Suppressor macrophage (primary cell): Measurements from ENCODE around the gene KRTAP7-1.

Experiments used
- DNase-seq, 4 experiments: peaks; one replicate each; pipeline ENCODE4 v3.0.0-alpha.2; 2020 to 2022
- total RNA-seq, 17 experiments: gene quantifications; one replicate each; lab custom pipeline; 2026; ENCODE audit warnings: mixed read lengths in 6 of 17, inconsistent platforms in 3 of 17; lab: John Stamatoyannopoulos, UW

KRTAP7-1 gene, protein sequence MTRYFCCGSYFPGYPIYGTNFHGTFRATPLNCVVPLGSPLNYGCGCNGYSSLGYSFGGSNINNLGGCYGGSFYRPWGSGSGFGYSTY
- 0 to 0.22 (median 0) reads per million in 17 experiments for total RNA-seq

DNA sequence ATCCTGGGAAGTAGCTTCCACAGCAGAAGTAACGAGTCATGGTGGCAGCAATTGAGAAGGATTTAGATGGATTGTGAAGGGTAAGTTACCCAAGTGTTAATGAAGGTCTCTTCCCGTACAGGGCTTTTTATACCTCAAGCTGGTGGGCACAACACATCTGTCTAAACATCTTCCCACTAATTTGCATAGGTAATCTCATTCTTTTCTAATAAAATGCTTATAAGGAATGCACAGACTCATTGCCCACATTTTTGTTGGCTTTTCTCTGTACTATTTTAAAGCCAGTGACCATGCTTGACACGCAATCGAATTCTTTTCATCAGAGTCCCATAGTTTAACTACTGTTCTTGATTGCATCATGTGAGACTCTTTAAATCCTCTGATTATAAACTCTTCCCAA lies at the start of gene KRTAP7-1:
KRTAP7-1 (minus strand) TSS at position 101 of the 400 bp plus-strand sequence; CDS start at position 40, 61 bp downstream.
- no peak for DNase-seq

DNA sequence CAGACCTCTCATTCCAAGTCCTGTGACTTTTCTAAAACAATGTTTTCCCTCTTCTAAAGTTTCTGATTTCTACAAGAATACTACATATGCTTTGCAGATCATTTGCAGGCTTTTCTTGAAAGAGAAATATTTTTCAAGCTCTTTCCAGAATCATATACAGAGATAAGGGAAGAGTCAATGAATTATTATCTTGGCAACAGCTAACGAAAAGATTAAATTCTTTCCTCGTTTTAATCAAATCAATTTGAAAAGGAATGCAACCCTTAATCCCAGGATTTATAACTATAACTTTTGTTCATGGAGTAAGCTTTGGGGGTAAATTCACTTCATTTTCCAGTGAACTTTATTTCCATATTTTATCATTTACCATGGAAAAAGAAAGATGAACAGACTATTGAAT lies 45.0 kb upstream of the KRTAP7-1 start:
- no peak for DNase-seq

DNA sequence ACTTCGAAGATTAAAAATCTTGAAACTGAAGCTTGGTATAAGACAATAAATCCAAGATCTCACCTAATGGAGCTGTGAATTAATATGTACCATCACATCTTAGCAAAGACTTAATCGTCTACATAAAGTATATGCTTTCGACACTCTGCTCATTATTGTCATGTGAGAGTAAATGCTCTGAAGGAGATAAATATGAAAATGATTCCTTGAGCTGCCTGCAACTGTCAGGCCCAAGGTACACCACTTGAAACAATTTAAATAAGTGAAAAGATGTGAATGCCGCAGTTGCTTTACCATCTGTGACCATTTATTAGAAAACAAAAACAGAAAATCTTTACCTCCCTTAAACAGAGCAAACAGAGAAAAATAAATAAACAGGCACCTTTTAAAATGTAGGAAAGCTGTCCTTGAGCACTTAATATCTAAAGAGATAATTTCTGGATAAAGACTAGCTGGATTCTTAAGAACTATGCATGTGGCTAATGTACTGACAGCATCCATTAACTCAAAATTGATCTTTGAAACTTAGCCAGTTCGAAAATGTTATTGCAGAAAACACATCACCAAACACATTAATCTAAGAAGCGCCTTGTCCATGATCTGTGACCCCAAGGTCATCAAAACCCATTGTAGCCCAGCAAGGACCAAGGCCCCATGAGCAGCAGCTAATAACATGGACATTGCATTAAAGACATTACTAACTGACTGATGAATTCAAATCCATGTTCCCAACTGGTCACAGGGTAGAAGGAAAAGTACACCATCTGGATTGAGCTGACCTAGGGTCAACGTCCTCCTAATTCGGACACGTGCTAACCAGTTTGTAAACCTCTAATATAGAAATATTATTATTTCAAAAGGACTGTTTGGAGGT lies 18.3 kb upstream of the KRTAP7-1 start:
- DNase-seq: no peak

DNA sequence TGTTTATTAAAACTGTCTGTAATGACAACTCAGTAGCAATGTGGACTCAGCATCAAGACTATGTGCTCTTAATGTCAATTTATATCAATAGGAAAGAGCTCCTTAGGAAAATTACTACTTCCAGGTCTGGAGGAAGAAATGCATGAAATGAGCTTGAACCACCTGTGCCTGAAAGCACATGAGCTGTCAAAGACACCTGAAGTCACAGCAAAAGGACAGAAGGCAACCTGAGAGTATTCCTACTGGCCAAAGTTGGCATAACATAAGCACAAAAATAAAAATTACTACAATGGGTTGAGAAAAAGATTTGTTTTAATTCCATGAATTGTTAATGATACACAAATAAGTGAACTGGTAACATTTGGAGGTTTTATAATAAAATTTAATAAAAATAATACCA lies 13.4 kb upstream of the KRTAP7-1 start:
- no peak for DNase-seq

DNA sequence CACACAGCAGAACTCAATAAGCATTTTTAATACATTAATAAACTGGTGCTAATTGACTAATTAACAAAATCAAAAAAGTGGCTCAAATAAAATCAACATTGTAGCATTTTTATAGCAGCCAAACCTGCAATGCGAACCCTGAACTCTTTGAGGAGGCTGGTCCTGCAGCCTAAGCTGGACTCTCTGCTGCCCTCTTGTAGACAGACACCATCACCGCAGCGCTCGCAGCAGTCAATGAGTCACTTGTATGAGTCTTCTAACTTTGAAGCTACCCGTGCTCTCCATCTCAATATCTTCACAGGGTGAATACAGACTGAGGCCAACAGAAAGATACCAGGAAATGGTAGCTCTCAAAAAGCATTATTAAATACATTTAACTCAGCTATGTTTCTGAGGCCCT lies 9.7 kb upstream of the KRTAP7-1 start:
- DNase-seq: peak in 3 of 4 experiments; percentile 14 to 28 (median 16)

DNA sequence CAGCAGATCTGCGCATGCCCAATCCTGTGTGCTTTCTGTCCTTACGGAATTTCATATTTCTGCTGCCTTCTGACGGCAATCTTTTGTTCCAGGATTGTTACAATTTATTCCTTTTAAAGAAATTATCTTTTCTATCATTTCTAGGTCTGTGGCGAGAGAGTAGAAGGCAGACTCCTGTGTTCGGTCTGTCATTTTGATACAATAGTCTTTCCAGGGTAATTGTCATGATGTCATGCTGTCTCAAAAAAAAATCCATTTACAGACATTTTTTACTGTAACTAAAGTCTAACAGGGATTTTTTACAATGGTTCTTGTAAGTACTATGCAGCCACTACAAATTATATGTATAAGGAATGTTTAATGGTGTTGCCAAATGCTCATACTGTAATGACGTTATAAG lies 9.0 kb upstream of the KRTAP7-1 start:
- no peak for DNase-seq

DNA sequence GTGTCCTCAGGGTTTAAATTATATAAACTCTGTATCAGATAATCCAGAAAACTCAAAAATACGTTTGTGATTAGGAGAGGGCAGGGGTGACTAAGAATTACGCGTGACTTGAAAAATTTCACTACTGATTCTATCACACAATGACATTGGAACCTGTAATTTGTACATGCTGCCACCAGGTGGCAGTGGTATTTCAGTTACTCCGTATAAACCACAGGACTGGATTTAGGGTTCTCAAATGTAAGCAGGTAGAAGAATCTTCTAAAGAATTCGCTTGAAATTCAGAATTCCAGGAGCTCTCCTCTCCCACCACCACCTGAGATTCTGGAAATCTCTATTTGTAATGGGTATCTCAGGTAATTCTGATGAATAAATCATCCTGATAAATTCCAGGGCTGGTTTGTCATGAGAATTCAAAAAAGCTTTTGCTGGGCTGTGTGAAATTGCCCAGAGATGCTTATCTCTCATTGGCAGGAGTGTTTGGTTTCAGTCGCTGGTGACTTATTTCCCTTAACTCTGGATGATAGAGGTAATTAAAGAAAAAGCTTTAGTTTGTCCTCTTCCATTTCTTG lies 1.7 kb upstream of the KRTAP7-1 start:
- DNase-seq: peak; percentile 56 to 70 (median 59)

DNA sequence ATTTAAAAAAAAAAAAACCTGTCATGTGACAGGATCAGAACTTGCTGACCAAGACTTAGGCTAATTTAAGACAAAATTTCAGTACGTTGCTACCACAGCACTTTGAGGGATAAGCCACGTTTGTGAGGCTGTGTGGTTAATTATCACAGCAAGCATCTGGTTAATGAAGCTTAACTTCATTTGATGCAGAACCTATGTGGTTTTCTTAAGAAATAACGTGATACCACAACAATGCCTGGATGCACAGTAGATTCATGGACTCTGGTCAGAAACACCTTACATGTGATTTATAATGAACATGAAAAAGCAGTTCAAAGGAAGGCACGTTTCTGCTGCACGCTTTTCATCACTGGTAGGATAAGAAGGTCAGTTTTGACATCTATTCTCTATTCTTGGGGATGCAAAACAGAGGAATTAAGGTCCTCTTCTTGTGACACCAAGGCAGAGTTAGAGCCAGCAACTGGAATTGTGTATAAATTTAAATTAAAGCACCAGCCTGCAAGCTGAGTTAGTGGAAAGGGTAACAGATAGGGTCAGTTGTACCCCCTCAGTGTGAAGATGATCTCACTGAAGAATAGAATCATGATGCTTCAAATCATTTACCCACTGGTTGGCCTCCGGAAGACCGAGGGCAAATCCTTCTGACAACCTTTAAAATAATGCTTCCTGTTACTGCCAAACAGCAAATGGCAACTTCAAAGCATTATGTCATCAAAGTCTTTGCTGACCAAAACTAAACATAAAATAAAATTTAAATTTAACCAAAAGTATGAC lies 10.5 kb downstream of the KRTAP7-1 start:
- no peak for DNase-seq

DNA sequence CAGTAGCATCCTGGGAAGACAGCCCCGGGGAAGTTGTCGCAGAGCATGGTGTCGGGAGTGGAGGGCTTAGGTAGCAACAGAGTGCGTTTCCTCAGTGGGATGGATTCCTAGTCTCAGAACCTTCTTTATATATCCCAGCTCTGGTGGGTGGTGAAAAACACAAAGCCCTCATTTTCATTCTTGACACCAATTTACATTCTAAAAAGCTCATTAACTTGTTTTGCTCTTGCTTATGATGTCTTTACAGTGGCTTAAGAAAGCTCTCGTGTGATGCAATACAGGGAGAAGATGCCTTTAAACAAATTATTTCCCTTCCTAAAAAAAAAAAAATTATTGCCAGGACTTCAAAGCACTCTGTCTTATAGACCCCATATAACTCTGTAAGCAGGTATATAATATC lies 16.4 kb downstream of the KRTAP7-1 start, which contains the start of gene KRTAP8-1:
KRTAP8-1 (minus strand) TSS at position 101 of the 400 bp plus-strand sequence; CDS start at position 47, 54 bp downstream.
- DNase-seq: no peak

DNA sequence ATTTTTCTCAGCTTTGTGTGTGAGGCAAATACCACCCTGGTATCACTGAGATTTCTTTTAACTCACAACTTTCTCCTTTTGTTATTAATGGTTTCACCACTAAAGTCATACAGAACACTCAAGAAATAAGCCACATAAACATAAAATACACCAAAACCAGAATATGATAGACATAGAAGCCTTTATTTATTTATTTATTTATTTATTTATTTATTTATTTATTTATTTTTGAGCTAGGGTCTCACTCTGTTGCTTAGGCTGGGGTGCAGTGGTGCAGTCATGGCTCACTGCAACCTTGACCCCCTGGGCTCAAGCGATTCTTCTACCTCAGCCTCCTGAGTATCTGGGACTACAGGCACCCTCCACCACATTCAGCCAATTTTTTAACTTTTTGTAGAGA lies 29.0 kb downstream of the KRTAP7-1 start:
- no peak for DNase-seq

DNA sequence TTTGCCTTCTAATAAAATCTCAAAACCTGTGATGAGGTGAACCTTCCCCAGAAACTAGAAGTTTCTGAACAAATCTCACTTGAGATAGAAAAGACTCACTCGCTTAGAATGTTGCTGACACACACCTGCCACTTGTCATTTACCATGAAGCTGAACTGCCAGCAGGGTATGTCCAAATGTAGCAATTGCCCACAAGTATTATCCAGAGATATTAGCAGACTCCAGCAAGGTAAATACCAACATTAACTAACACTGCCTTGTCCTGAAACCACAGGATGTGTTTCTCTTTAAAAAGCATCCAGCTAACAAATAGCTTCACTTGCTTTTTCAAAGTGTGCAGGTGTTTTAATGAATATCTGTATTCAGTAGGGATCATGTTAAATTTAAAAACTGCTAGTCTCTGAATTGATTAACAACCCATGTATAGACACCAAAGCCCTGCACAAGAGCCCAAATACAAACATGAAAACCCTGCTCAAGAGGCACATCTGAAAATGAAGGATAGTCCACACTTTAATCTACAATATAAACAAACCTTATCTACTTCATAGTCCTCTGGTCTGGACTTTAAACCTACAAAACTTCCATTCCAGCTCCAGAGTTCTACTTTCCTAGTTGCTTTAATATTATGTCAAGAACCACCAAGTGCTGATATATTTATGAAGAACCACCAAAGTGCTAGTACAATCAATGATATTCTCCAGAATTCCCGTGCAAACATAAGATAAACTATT lies 35.8 kb downstream of the KRTAP7-1 start:
- DNase-seq: no peak

DNA sequence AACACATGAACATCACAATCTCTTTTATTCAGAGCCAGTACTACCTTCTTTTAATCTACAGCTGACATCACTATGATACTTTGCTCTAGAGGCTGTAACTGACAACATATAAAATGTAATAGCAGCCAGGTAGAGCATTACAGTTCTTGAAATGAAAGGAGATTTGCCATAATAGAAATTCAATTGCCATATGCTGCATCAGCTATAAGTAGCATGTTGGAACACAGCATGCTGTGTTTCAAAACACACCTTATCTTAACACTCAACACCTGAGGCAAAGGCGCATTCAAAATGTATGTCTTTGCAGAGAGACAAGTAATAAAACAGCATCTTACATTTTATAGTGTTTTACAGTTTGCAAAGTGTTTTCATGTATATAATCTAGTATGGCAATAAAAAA lies 50.3 kb downstream of the KRTAP7-1 start:
- DNase-seq: no peak
